Stimulated activated CD8-positive, alpha-beta memory T cell treated with anti-CD3 and anti-CD28 coated beads, Interleukin-15, amount 100 ng/mL, for 48 hours (primary cell): Measurements from ENCODE around the gene SOCS6.
"Not testable (repeated sequence)": the region's sequence is repeated elsewhere in the genome, so short reads cannot be mapped to it uniquely, and the experiment has no call there.

Experiments
- DNase-seq, 2 donors: peaks; one replicate each; pipeline ENCODE4 v3.0.0-alpha.2; 2020; ENCODE audit warnings: low read depth in 2 of 2

SOCS6 gene

GRCh38 chr18:70288851-70289328 lies at the start of gene SOCS6:
Gene SOCS6, plus strand, starts transcription at chr18:70289045. Its CDS starts 35,624 bp downstream, at chr18:70324669.
- peak in 1 of 2 donors; percentile 36 for DNase-seq

- DNase-seq, result no peak
These were observed 45.5 kb upstream of the SOCS6 start for GRCh38 chr18:70243131-70243929.

- no peak for DNase-seq
These were observed 42.8 kb upstream of the SOCS6 start for GRCh38 chr18:70246061-70246466.

GRCh38 chr18:70249118-70249517 lies 39.7 kb upstream of the SOCS6 start:
- no peak for DNase-seq

GRCh38 chr18:70249861-70250260 lies 39.0 kb upstream of the SOCS6 start:
- DNase-seq, result not testable (repeated sequence)

- no peak for DNase-seq
These were observed 38.1 kb upstream of the SOCS6 start for GRCh38 chr18:70250781-70251180.

GRCh38 chr18:70256184-70256583 lies 32.7 kb upstream of the SOCS6 start:
- DNase-seq, result no peak

- no peak for DNase-seq
These were observed 31.9 kb upstream of the SOCS6 start for GRCh38 chr18:70256994-70257393.

- DNase-seq, result no peak
These were observed 30.6 kb upstream of the SOCS6 start for GRCh38 chr18:70258243-70258642.

- no peak for DNase-seq
These were observed 28.2 kb upstream of the SOCS6 start for GRCh38 chr18:70260683-70261082.

- no peak for DNase-seq
These were observed 27.6 kb upstream of the SOCS6 start for GRCh38 chr18:70261141-70261788.

GRCh38 chr18:70263336-70263735 lies 25.5 kb upstream of the SOCS6 start:
- no peak for DNase-seq

GRCh38 chr18:70271742-70272141 lies 17.1 kb upstream of the SOCS6 start:
- no peak for DNase-seq

GRCh38 chr18:70273021-70273420 lies 15.8 kb upstream of the SOCS6 start:
- no peak for DNase-seq

- no peak for DNase-seq
These were observed 12.2 kb upstream of the SOCS6 start for GRCh38 chr18:70276416-70277191.

GRCh38 chr18:70279470-70279869 lies 9.4 kb upstream of the SOCS6 start:
- no peak for DNase-seq

GRCh38 chr18:70280007-70280925 lies 8.6 kb upstream of the SOCS6 start:
- no peak for DNase-seq

GRCh38 chr18:70284976-70285620 lies 3.7 kb upstream of the SOCS6 start:
- no peak for DNase-seq

GRCh38 chr18:70287731-70288130 lies 1.1 kb upstream of the SOCS6 start:
- no peak for DNase-seq

- no peak for DNase-seq
These were observed 534 bp upstream of the SOCS6 start for GRCh38 chr18:70288171-70288850.
